Daoy (cell line): ENCODE results near the gene ELOVL5. TPM values are rescaled to one million over a fixed set of nuclear protein-coding genes. Genes with fewer than 3 reads are reported as not detected.
"Not testable (repeated sequence)": the region's sequence is repeated elsewhere in the genome, so short reads cannot be mapped to it uniquely, and the experiment has no call there.

ENCODE experiments used
- DNase-seq: peaks from one replicate; pipeline ENCODE4 v3.0.0-alpha.2; 2015; ENCODE audit warnings: low read depth
- total RNA-seq: library from RNA; depleted of rRNA; stranded (reverse); fragments of >200 nt; shearing (Covaris generic); gene quantifications from 2 replicates; pipeline ENCODE4 v1.2.3, GENCODE V29; 2014

Gene ELOVL5
- total RNA-seq, 1 experiment from 2014 or later: 83.2 TPM

- DNase-seq: not testable (repeated sequence)
Measured at GRCh38 chr6:53305506-53306005, 43.2 kb downstream of the ELOVL5 start.

- not testable (repeated sequence) for DNase-seq
Measured at GRCh38 chr6:53304953-53305352, 43.8 kb downstream of the ELOVL5 start.

GRCh38 chr6:53302678-53303360 lies 45.9 kb downstream of the ELOVL5 start:
- peak; percentile 83 for DNase-seq

GRCh38 chr6:53301801-53302537 lies 46.8 kb downstream of the ELOVL5 start:
- peak; percentile 53 for DNase-seq

GRCh38 chr6:53300656-53301551 lies 47.8 kb downstream of the ELOVL5 start:
- peak; percentile 91 for DNase-seq

- no peak for DNase-seq
Measured at GRCh38 chr6:53299331-53300005, 49.3 kb downstream of the ELOVL5 start.

GRCh38 chr6:53297004-53297403 lies 51.7 kb downstream of the ELOVL5 start:
- no peak for DNase-seq

- no peak for DNase-seq
Measured at GRCh38 chr6:53295176-53295575, 53.6 kb downstream of the ELOVL5 start.

- no peak for DNase-seq
Measured at GRCh38 chr6:53294611-53295010, 54.1 kb downstream of the ELOVL5 start.

GRCh38 chr6:53294095-53294494 lies 54.7 kb downstream of the ELOVL5 start:
- peak; percentile 26 for DNase-seq

- no peak for DNase-seq
Measured at GRCh38 chr6:53293691-53294090, 55.1 kb downstream of the ELOVL5 start.

GRCh38 chr6:53290537-53291510 lies 57.9 kb downstream of the ELOVL5 start:
- DNase-seq: no peak

GRCh38 chr6:53287336-53288225 lies 61.2 kb downstream of the ELOVL5 start:
- no peak for DNase-seq

GRCh38 chr6:53284901-53285300 lies 63.8 kb downstream of the ELOVL5 start:
- DNase-seq: no peak

- no peak for DNase-seq
Measured at GRCh38 chr6:53282741-53283140, 66.0 kb downstream of the ELOVL5 start.

GRCh38 chr6:53282234-53282633 lies 66.5 kb downstream of the ELOVL5 start:
- no peak for DNase-seq

GRCh38 chr6:53281518-53282215 lies 67.1 kb downstream of the ELOVL5 start:
- no peak for DNase-seq

GRCh38 chr6:53280207-53280606 lies 68.5 kb downstream of the ELOVL5 start:
- no peak for DNase-seq

GRCh38 chr6:53279293-53279692 lies 69.5 kb downstream of the ELOVL5 start:
- DNase-seq: no peak
